NCI-H146 (cell line): Measurements from ENCODE around the gene REXO4.

Experiments
- DNase-seq: peaks from one replicate; lab custom pipeline; 2025; lab: John Stamatoyannopoulos, UW

The REXO4 gene

DNA sequence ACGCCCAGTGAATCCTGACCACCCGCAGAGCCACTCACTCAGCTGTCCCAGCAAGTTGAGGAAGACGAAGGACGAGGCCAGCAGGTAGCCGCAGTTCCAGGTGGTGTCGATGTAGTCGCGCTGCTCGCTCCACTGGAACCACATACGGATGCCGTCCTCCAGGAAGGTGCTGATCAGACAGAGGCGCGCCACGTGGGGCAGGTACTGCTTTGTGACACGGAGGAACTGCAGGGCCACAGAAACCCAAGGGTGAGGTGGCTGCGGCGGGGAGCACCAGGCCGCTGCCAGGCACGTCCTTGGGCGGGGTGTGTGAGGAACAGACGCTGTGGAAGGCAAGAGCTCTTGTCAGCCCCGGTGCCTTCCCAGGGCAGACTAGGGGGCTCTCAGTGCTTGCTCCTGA is 50.6 kb downstream of the REXO4 start:
- no peak for DNase-seq

GRCh38 chr9:133366435-133366834 is 51.4 kb downstream of the REXO4 start:
- no peak for DNase-seq

DNA sequence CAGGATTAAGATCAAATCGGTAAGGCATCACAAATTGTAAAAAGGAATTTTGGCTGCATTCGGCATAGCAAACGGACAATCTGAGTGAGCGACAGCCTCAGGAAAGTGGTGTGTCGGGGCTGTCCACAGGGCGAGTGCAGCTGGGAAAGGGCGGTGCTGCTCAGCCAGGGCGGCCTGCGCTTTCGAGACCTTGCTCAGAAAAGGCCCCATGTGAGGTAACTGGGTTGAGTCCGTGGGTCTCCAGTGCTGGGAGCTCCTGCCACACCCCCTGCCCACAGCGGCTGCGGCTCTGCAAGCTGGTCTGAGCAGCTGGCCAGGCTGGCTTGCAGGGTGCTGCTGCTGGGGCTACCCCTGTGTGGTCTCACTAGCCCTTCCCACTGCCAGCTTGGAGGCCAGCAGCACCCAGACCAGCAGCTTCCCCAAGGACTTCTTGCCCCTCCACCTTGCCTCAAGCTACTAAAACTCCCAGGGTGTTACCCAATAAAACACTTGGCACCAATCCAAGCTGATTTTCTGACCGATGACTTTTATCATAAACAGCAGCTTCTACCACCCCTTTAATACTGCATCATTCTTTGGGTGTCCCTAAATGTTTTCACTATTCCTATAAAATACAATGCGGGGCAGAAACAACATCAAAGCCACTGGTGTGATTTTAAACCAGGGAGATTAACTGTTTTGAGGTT is 55.3 kb downstream of the REXO4 start:
- no peak for DNase-seq

DNA sequence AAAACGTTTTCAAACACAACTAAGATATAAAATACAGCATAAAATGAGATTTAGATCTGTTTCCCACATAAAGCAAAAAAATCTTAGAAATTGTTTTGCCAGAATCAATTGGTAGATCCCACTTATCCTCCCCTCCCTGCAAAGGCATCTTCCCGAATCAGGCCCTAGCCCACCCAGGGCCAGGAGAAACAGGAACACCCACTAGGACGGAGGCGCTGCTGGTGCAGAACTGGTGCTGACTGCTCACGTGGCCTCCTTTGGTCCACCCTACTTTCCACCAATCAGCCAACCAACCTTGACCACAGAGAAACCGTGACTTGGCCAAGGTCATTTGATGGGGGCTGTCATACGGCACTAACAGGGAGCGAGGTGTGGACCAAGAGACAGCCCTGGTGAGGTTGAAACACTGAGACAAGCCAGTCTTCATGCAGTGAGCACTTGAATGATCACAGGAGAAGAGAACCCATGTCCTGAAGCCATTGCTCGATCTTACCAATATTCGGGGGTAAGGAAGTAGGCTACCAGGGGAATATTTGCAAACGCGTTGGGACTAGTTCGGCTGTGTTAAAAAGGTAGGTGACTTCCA is 56.2 kb downstream of the REXO4 start:
- DNase-seq: no peak

- no peak for DNase-seq
These were observed 57.1 kb downstream of the REXO4 start for GRCh38 chr9:133360400-133361393.

GRCh38 chr9:133359399-133360175 is 58.2 kb downstream of the REXO4 start:
- no peak for DNase-seq

DNA sequence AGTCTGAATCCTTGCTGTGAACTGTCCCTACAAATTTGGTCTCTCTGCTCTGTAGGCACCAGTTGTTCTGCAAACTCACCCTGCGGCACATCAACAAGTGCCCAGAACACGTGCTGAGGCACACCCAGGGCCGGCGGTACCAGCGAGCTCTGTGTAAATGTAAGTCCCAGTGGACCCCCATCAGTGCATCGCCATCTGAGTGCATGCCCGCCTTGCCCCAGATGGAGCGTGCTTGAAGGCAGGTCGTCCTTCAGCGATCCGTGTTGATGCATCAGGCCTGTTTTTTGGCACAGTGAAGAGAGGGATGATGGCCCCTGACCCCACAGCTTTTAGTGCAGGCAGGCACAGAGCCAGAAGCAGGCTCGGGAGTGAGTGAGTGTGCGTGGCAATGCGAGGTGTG is 60.2 kb downstream of the REXO4 start:
- no peak for DNase-seq

- DNase-seq: peak; percentile 77
These were observed 61.3 kb downstream of the REXO4 start, which contains the start of the genes SURF1 and SURF2 for GRCh38 chr9:133356391-133357091. SURF1 (minus strand) TSS chr9:133356487; CDS start chr9:133356453, 34 bp downstream. SURF2 (plus strand) TSS chr9:133356550; CDS start chr9:133356593, 43 bp downstream.
